H9 (cell line): ENCODE results near the gene TEDDM1. TPM values are rescaled to one million over a fixed set of nuclear protein-coding genes. Genes with fewer than 3 reads are reported as not detected.
"Not testable (repeated sequence)": the region's sequence is repeated elsewhere in the genome, so short reads cannot be mapped to it uniquely, and the experiment has no call there.

ENCODE experiments used
- DNase-seq: peaks from one replicate; pipeline ENCODE4 v3.0.0-alpha.2; 2017
- H2AFZ ChIP-seq: one replicate; pipeline ENCODE4 v1.6.1; 2013; ENCODE audit warnings: mild to moderate bottlenecking, low read length, control low read depth, moderate library complexity
- H2AK5ac ChIP-seq: 2 replicates; pipeline ENCODE4 v1.6.1; 2013; ENCODE audit warnings: low read length, control low read depth, mixed read lengths; ENCODE audit not compliant: insufficient read length
- H2BK120ac ChIP-seq: one replicate; pipeline ENCODE4 v1.6.1; 2013; ENCODE audit warnings: low read depth, mild to moderate bottlenecking, low read length, control low read depth, inconsistent platforms; ENCODE audit not compliant: poor library complexity, severe bottlenecking
- H2BK12ac ChIP-seq: 2 replicates; pipeline ENCODE4 v1.6.1; 2013; ENCODE audit warnings: low read length, control low read depth, mixed read lengths, low read depth; ENCODE audit not compliant: insufficient read length
- H2BK15ac ChIP-seq: 2 replicates; pipeline ENCODE4 v1.6.1; 2013; ENCODE audit warnings: low read depth, low read length, control low read depth
- H2BK20ac ChIP-seq: one replicate; pipeline ENCODE4 v1.6.1; 2013; ENCODE audit warnings: low read depth, mild to moderate bottlenecking, low read length, control low read depth, inconsistent platforms; ENCODE audit not compliant: poor library complexity, severe bottlenecking
- H2BK5ac ChIP-seq: 2 replicates; pipeline ENCODE4 v1.6.1; 2013; ENCODE audit warnings: low read length, control low read depth, mixed read lengths; ENCODE audit not compliant: insufficient read length
- H3K14ac ChIP-seq: 2 replicates; pipeline ENCODE4 v1.6.1; 2013; ENCODE audit warnings: low read length, control low read depth; ENCODE audit not compliant: insufficient read depth
- H3K18ac ChIP-seq: 2 replicates; pipeline ENCODE4 v1.6.1; 2013; ENCODE audit warnings: low read depth, mild to moderate bottlenecking, mixed read lengths, low read length, control low read depth; ENCODE audit not compliant: insufficient read length
- H3K23ac ChIP-seq: 2 replicates; pipeline ENCODE4 v1.6.1; 2013; ENCODE audit warnings: low read length, control low read depth, mixed read lengths, low read depth; ENCODE audit not compliant: insufficient read length
- H3K23me2 ChIP-seq: 2 replicates; pipeline ENCODE4 v1.6.1; 2013; ENCODE audit warnings: low read depth, mild to moderate bottlenecking, mixed read lengths, low read length, control low read depth; ENCODE audit not compliant: insufficient read length, poor library complexity, severe bottlenecking
- H3K27ac ChIP-seq: 2 replicates; pipeline ENCODE4 v1.5.1; 2013; ENCODE audit warnings: low read length, control low read depth, mixed read lengths, low read depth; ENCODE audit not compliant: insufficient read length
- H3K27me3 ChIP-seq: 2 replicates; pipeline ENCODE4 v1.6.1; 2013; ENCODE audit warnings: low read length, control low read depth, inconsistent platforms; ENCODE audit not compliant: insufficient read depth
- H3K4ac ChIP-seq: 2 replicates; pipeline ENCODE4 v1.6.1; 2013; ENCODE audit warnings: low read depth, mild to moderate bottlenecking, control low read depth, inconsistent platforms, low read length, moderate library complexity
- H3K4me1 ChIP-seq: 2 replicates; pipeline ENCODE4 v1.6.1; 2013; ENCODE audit warnings: low read length, control low read depth, inconsistent platforms; ENCODE audit not compliant: insufficient read depth
- H3K4me2 ChIP-seq: 2 replicates; pipeline ENCODE4 v1.6.1; 2013; ENCODE audit warnings: low read length, control low read depth, mixed read lengths; ENCODE audit not compliant: insufficient read length, insufficient read depth
- H3K56ac ChIP-seq: 2 replicates; pipeline ENCODE4 v1.6.1; 2013; ENCODE audit warnings: low read depth, mild to moderate bottlenecking, mixed read lengths, low read length, control low read depth; ENCODE audit not compliant: insufficient read length
- H3K79me1 ChIP-seq: 2 replicates; pipeline ENCODE4 v1.6.1; 2013; ENCODE audit warnings: low read depth, mild to moderate bottlenecking, moderate library complexity, low read length, control low read depth, inconsistent platforms; ENCODE audit not compliant: insufficient read depth, poor library complexity, severe bottlenecking
- H3K79me2 ChIP-seq: 2 replicates; pipeline ENCODE4 v1.6.1; 2013; ENCODE audit warnings: low read length, control low read depth, inconsistent platforms; ENCODE audit not compliant: insufficient read depth
- H3K9ac ChIP-seq: 2 replicates; pipeline ENCODE4 v1.6.1; 2013; ENCODE audit warnings: low read length, control low read depth, mixed read lengths; ENCODE audit not compliant: insufficient read length; ENCODE audit errors: extremely low read depth
- H3K9me3 ChIP-seq: one replicate; pipeline ENCODE4 v1.6.1; 2013; ENCODE audit warnings: low read depth, low read length, inconsistent platforms; ENCODE audit not compliant: control insufficient read depth
- H3T11ph ChIP-seq: one replicate; pipeline ENCODE4 v1.6.1; 2013; ENCODE audit warnings: mild to moderate bottlenecking, low read length, control low read depth, inconsistent platforms
- H4K20me1 ChIP-seq: one replicate; pipeline ENCODE4 v1.6.1; 2013; ENCODE audit not compliant: control insufficient read depth, insufficient read length, insufficient read depth
- H4K5ac ChIP-seq: 2 replicates; pipeline ENCODE4 v1.6.1; 2013; ENCODE audit warnings: low read depth, mild to moderate bottlenecking, mixed read lengths, low read length, control low read depth; ENCODE audit not compliant: insufficient read length
- H4K8ac ChIP-seq: replicated peaks from 2 replicates; pipeline ENCODE4 v1.6.1; 2013; ENCODE audit warnings: low read length, control low read depth, mixed read lengths, low read depth; ENCODE audit not compliant: insufficient read length
- H4K91ac ChIP-seq: 2 replicates; pipeline ENCODE4 v1.6.1; 2013; ENCODE audit warnings: low read depth, mild to moderate bottlenecking, moderate library complexity, mixed read lengths, low read length, control low read depth; ENCODE audit not compliant: insufficient read length
- H3K27ac Mint-ChIP-seq, 3 experiments: 2 replicates in 2 of 3; 3 replicates in 1 of 3; pipeline ENCODE4 v1.8.0; 2020 to 2021; ENCODE audit warnings: mixed read lengths in 3 of 3, mild to moderate bottlenecking in 1 of 3, moderate library complexity in 1 of 3
- H3K27me3 Mint-ChIP-seq: 2 replicates; pipeline ENCODE4 v1.8.0; 2021; ENCODE audit warnings: low read depth, mild to moderate bottlenecking, moderate library complexity, mixed read lengths
- H3K36me3 Mint-ChIP-seq, 3 experiments: 2 replicates in 2 of 3; 3 replicates in 1 of 3; pipeline ENCODE4 v1.8.0; 2020 to 2021; ENCODE audit warnings: low read depth in 3 of 3, mixed read lengths in 3 of 3; ENCODE audit not compliant: insufficient read depth in 1 of 3
- H3K4me1 Mint-ChIP-seq, 2 experiments: 2 replicates each; pipeline ENCODE4 v1.8.0; 2020; ENCODE audit warnings: mixed read lengths in 2 of 2
- H3K4me3 Mint-ChIP-seq, 2 experiments: 2 replicates in 1 of 2; 3 replicates in 1 of 2; pipeline ENCODE4 v1.8.0; 2020 to 2021; ENCODE audit warnings: mild to moderate bottlenecking in 2 of 2, mixed read lengths in 2 of 2, moderate library complexity in 1 of 2
- H3K9me3 Mint-ChIP-seq, 2 experiments: 2 replicates in 1 of 2; 3 replicates in 1 of 2; pipeline ENCODE4 v1.8.0; 2020; ENCODE audit warnings: mild to moderate bottlenecking in 2 of 2, mixed read lengths in 2 of 2, moderate library complexity in 1 of 2
- WGBS: extraction: QIAGEN DNeasy Blood & Tissue Kit; methylation state at CpG from one replicate; pipeline ENCODE4 v1.1.7; 2013; ENCODE audit warnings: missing lambda C conversion rate, low lambda C conversion rate, mixed read lengths; ENCODE audit not compliant: insufficient read length; ENCODE audit errors: extremely low coverage; 5-methylcytosine and 5-hydroxymethylcytosine counted together
- total RNA-seq: library from RNA; stranded (reverse); gene quantifications from 2 replicates; pipeline ENCODE4 v1.2.1, GENCODE V29; 2021
- TF ChIP-seq, protein P1 (sequence below): fragments of 200-600 bp; sonication (generic); conservative IDR thresholded peaks from 3 replicates; pipeline ENCODE4 v1.8.0; 2021; ENCODE audit warnings: antibody characterized with exemption, mild to moderate bottlenecking

The TEDDM1 gene
- total RNA-seq, 1 experiment from 2014 or later, result not detected

DNA sequence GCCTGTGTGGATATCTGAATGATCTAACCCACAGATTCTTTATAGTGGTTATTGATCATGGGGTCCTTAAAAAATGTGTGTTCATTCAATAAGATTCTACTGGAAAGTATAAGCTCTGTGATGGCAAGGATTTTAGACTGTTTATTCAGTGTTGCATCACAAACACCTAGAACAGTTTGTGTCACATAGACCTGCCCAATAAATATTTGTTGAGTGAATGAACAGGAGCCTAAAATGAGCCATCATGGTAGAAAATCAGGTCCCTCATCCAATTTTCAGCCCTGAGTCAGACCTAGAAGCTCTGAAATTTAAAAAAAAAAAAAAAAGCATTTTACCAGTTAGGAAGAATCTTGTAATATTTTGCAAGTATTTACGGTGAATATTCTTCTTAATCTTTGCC lies 47.2 kb upstream of the TEDDM1 start:
- no peaks in the 10 kb centered on the region for H3K23me2 ChIP-seq
- no peak overlapping the region for H3K4me2 ChIP-seq
- H2BK5ac ChIP-seq, result no peak overlapping the region
- H3K4me1 Mint-ChIP-seq, result peaks cover 25 to 31% of the 10 kb centered on the region in 2 experiments
- no peak overlapping the region for H3K27ac ChIP-seq
- H3K4ac ChIP-seq, result no peak overlapping the region
- no peak overlapping the region for H4K91ac ChIP-seq
- no peak overlapping the region for H3K9ac ChIP-seq
- no peak overlapping the region for H2BK20ac ChIP-seq
- no peak overlapping the region for H2BK12ac ChIP-seq
- H4K20me1 ChIP-seq, result no peaks in the 10 kb centered on the region
- no peaks in the 10 kb centered on the region for H3K9me3 ChIP-seq
- no peak overlapping the region for H2BK15ac ChIP-seq
- no peaks in the 10 kb centered on the region for H3K79me1 ChIP-seq
- no peak overlapping the region for H3K14ac ChIP-seq
- no peaks in the 10 kb centered on the region; the same call in 1 of the 2 replicates for H3K4me1 ChIP-seq
- no CpG with 5 or more reads among the region's 1 CpG for WGBS
- H3K23ac ChIP-seq, result no peak overlapping the region
- TF ChIP-seq, protein P1, sequence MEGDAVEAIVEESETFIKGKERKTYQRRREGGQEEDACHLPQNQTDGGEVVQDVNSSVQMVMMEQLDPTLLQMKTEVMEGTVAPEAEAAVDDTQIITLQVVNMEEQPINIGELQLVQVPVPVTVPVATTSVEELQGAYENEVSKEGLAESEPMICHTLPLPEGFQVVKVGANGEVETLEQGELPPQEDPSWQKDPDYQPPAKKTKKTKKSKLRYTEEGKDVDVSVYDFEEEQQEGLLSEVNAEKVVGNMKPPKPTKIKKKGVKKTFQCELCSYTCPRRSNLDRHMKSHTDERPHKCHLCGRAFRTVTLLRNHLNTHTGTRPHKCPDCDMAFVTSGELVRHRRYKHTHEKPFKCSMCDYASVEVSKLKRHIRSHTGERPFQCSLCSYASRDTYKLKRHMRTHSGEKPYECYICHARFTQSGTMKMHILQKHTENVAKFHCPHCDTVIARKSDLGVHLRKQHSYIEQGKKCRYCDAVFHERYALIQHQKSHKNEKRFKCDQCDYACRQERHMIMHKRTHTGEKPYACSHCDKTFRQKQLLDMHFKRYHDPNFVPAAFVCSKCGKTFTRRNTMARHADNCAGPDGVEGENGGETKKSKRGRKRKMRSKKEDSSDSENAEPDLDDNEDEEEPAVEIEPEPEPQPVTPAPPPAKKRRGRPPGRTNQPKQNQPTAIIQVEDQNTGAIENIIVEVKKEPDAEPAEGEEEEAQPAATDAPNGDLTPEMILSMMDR, result no peak
- H3K4me3 Mint-ChIP-seq, result no peak overlapping the region
- H3K27me3 Mint-ChIP-seq, result peaks cover 2% of the 10 kb centered on the region; the same call in 1 of the 2 replicates
- no peak overlapping the region for H2BK120ac ChIP-seq
- no peak overlapping the region for H4K5ac ChIP-seq
- H2AFZ ChIP-seq, result no peak overlapping the region
- H3K79me2 ChIP-seq, result no peaks in the 10 kb centered on the region
- H3K27ac Mint-ChIP-seq, result no peak overlapping the region
- H4K8ac ChIP-seq, result no peak overlapping the region
- no peaks in the 10 kb centered on the region for H3K27me3 ChIP-seq
- H3K36me3 Mint-ChIP-seq, result no peaks in the 10 kb centered on the region
- no peak for DNase-seq
- no peak overlapping the region for H3K18ac ChIP-seq
- H3K9me3 Mint-ChIP-seq, result peaks cover 0 to 9% of the 10 kb centered on the region in 2 experiments; a peak in 2 of 5 replicates
- no peak overlapping the region for H2AK5ac ChIP-seq
- H3K56ac ChIP-seq, result no peak overlapping the region
- no peak overlapping the region for H3T11ph ChIP-seq

DNA sequence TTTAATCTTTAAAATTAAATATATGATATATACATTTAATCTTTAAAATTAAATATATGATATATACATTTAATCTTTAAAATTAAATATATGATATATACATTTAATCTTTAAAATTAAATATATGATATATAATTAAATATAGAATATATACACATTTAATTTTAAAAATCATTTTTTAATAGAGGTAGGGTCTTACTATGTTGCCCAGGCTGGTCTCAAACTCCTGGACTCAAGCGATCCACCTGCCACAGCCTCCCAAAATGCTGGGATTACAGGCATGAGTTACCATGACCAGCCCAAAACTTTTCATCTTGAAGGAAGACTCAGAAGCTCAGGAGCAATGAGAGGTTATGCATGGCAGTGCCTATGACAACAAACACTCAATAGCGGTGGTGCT lies 46.7 kb upstream of the TEDDM1 start:
- H3K27ac Mint-ChIP-seq, H3K27ac ChIP-seq, H2BK20ac ChIP-seq, H2BK12ac ChIP-seq, H3K4ac ChIP-seq, H4K91ac ChIP-seq, H2BK5ac ChIP-seq, H3K14ac ChIP-seq, H3K56ac ChIP-seq, H3K23me2 ChIP-seq, H3K79me2 ChIP-seq, H3K4me3 Mint-ChIP-seq, H3K9ac ChIP-seq, H3K4me1 ChIP-seq, H3K27me3 Mint-ChIP-seq, H2BK15ac ChIP-seq, H3K4me2 ChIP-seq, H3K18ac ChIP-seq, DNase-seq, H3K9me3 Mint-ChIP-seq, H2BK120ac ChIP-seq, H3K27me3 ChIP-seq, H3K9me3 ChIP-seq, H2AFZ ChIP-seq, H3K36me3 Mint-ChIP-seq, H4K5ac ChIP-seq, H3K23ac ChIP-seq, H4K8ac ChIP-seq, H2AK5ac ChIP-seq, H4K20me1 ChIP-seq, H3K79me1 ChIP-seq, H3T11ph ChIP-seq: not testable (repeated sequence)
- peaks cover 25 to 31% of the 10 kb centered on the region in 2 experiments for H3K4me1 Mint-ChIP-seq
- no CpG with 5 or more reads among the region's 2 CpGs for WGBS
